GM21360 (cell line): ENCODE measurements around the gene INF2.

Source experiments
- ATAC-seq: cut with Tn5 transposase; IDR thresholded peaks from one replicate; pipeline ENCODE4 v1.9.1; 2021; ENCODE audit warnings: mild to moderate bottlenecking, moderate library complexity; ENCODE audit not compliant: unreplicated experiment

Gene INF2

DNA sequence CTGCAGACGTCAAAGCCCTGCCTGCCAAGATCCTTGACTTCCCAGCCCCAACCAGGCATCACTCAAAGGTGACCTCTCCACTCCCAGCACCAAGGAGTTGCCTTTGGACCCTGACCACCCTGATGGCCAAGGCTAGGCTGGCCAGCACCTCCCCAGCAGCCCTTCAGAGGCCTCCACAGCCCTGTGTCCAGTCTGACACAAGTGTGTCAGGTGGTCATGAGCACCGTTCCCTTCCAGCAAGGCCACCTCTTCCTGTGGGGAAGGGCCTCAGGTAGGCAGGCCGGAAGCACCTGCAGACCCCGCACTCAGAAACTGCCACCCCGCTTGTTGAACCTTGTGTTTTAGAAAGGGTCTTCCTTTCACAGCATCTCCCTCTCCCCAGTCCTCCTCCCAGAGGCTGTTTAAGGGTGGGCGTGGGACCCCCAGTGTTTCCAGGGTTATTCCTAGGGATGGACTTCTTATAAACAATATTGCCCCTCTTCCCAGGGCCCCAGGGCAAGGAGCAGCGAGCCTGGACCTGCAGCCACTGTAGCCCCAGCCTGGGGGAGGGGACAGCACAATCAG lies 13.2 kb upstream of the INF2 start:
- ATAC-seq: no peak

DNA sequence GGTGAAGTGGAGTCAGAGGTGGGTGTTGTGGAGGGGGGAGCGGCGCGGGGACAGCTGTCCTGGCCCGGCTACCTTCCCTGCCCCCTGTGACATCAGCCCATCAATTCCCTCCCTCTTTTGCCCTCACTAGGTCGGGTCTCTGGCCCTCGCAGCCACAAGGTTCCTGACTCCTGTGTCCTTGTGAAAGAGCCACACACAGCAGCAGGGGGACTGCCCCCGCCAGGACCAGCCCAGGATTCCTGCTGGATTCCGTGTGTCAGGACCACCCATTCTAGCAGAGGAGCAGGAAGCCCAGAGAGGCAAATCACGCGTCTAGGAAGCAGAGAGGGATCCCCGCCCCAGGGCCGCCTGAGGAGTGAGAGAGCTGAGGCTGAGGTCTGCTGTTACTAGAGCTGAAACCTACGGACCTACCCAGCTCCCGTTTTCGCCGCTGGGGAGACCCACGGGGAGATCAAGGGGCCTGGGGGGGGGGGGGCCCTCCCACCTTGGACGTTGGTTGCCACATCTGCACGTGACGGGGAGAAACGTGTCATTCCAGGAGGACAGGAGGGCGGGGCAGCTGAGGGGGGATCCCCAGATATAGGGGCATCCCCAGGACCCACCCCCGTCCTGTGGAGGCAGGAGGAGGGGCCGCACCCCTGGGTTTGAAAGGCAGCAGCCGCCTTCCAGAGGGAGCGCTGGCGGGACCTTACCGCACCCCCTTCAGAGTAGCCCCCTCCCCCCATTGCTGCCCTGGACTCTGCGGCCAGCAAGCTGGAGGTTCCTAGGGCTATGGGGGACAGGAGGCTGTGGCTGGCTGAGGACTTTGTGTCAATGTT lies 12.5 kb upstream of the INF2 start:
- ATAC-seq: no peak

DNA sequence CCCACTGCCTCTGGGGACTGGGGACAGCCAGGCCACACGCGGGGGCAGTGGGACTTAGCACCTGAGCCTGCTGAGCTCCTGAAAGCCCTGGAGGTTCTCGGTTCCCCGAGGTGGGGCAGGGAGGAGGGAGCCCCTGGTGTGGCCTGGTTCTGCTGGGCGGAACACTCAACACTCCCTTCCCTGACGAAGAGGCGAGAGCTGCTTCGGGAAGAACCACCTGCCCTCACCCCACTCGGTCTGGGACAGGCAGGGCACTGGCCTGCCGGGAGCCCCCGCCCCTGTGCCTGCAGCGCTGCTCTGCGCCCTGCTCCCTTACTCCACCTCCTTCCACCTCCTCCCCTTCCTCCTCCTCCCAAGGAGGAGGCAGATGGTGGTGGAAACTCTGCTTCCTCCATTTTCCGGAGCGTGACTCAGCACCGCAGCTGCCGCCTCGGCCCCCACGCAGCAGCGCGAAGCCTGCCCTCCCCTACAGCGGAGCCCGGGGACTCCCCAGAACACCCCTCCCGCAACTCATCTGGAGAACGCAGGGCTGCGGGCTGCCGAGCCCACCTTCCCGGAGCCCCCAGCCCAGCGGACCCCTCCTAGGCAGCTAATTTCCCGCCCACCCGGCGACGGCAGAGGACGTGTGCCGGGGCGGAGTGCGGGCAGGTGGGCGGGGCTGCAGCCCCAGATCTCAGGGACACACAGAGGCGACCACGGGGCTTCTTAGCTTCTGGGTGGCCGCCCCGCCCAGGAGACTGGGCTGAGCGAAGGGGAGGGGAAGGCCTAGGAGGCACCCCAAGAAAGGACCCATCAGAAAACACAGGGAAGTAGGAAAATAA lies 11.7 kb upstream of the INF2 start:
- no peak for ATAC-seq

DNA sequence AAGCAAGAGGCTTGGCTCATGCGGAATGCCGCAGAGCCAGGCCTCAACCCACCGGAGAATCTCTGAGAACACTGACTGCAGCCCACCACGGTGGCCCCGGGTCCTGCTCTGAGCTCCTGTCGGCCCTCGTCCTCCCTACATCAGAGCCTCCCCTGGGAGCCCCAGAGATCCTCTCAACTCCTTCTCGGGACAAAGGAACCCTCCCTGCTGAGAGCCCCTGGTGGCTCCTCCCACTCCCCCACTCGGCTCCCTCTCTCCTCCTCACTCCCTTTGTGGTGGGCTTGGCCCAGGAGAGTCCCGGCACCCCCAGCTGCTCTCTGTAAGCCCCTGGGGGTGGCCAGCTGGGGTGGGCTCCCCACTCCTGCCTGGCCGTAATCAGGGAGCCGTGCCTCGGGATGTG lies 11.1 kb upstream of the INF2 start:
- no peak for ATAC-seq

DNA sequence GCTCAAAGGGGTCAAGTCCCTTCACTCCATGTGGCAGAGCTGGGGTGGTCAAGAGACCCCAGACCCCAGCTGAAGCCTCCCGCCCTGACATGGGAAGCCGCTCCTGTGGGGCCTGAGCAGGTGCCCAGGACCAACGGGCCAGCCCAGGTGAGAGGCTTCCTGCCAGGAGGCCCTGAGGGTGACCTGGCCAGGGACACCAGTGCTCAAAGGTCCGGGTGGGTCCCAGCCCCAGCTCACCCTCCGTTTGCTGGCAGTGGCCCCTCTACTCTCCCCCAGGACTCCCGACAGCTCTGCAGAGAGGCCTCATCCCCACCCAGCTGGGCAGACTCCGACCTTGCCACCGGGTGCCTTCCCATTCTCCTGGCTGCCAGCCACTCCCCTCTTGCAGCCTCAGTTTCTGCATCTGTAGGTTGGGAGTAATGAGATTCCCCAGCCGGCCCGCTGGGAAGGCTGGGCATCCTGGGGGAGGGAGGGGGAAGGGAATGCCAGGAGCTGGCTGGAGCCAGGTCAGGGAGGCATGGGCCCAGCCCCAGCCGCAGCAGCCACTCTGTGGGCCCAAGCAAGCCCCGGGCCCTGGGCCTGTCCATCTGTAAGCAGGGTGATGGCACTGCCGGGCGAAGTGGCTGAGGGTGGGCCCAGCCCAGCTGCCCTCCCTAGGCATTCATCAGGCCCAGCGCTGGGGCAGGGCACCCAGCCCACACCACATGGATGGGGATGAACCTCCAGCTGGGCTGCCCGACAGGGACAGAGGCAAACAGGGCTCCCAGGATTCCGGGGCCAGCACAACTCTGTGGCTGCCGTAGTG lies 10.3 kb upstream of the INF2 start:
- no peak for ATAC-seq

DNA sequence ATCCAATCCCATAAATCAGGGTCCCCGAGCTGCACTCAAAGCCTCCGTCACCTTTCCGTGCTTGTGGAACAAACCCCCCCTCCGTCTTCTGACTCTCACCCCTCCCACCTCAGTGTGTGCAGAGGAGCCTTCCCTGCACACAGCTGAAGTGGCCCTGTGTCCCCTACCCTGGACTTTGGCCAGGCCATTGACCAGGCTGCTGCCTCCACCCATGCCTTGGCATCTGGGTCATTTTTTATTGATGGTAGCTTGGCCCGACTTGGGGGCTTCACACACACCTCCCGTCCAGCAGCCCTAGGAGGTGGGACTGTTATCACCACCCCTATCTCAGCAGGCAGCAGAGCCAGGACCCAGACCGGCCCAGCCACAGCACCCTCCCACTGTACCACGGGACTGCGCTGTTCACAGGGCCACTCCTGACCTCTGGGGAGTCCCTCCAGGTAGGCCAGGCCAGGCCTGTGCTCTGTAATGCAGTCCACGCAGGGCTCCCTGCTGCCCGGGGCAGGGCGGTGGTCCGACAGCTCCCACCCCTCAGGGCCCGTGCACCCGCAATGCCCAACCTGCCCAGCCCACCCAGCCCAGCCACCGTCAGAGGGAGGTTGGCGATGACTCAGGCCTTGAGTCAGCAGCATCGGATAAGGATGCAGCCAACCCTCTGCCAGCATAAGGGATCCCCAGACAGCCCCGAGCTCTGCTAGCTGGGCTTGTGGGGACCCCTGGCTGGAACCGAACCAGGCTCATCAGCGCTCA lies 9.2 kb upstream of the INF2 start:
- no peak for ATAC-seq

DNA sequence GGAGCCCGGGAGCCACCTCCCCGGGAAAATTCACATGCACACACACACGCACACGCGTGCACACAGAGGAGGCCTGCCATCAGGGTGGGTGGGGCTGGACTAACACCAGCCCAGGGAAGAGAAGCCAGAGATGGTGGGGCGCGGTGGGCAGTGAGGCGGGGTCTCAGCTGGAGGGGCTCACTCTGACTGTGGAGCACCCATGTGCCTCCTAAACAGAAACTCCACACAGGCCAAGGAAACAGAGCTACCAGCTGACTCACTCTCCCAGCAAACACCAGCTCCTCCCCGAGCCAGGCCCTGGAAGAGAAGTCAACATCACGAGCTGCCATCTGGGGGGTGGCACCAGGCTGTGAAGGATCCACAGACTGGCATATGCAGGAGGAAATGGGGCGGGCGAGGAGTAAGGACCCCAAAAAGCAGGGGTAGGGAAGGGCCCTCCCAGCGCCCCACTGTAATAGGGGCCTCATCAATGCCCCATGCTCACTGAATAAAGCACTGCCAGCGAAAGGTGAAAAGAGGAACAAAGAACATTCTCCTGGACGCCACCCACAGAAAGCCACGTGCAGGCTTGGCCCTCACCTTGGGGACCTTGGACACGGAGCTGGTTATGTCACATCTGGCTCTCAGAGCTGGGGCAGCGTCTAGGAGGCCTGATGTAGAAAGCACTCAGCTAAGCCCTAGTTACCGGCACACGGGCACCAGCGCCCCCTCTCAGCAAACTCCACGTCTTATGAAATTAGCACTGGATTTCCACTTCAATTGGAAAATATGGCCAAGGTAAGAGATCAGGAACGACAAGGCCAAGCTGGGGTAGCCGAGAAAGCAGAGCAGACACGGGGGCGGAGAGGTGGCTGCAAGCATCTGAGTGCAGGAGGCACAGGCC lies 8.4 kb upstream of the INF2 start:
- ATAC-seq: peak; percentile 39

DNA sequence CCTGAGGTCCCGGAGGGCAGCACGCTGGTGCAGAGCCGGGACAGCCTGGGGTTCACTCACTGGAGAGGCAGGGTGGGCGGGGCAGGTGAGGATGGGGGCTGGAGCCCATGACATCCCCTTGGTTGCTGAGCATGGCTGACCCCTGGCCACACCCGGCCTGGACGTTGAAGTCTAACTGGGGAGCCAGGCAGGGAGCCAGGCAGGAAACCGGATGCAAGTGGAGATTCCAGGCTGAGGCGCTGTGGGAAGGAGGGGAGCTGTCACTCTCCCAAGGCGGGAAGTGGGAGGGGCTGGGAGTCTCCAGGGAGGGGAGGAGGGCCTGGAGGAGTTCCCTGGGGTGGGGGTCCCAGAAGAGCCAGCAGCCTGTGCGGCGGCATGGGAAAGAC lies 7.7 kb upstream of the INF2 start:
- no peak for ATAC-seq

DNA sequence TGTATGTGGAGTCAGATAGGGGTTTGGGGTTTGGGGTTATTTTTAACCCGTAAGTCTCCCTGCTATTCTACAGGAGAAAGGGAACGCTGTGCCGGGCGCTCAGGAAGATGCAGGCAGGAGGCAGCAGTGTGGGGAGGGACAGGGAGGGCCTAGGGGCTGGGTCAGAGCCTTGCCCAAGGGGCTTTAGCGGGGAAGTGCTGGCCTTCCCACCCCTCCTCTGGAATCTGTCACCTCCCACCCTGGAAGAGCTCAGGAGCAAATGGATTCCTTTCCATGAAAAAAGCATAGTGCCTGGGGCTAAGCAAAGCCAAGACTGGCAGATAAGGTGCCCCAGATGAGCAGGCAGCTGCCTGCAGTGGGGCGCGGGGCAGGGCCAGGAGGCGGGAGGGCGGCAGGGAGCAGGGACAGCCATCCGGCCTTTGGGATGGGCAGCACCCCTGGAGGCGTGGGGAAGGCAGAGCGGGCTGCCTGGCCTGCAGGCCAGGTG lies 7.3 kb upstream of the INF2 start:
- ATAC-seq: no peak

DNA sequence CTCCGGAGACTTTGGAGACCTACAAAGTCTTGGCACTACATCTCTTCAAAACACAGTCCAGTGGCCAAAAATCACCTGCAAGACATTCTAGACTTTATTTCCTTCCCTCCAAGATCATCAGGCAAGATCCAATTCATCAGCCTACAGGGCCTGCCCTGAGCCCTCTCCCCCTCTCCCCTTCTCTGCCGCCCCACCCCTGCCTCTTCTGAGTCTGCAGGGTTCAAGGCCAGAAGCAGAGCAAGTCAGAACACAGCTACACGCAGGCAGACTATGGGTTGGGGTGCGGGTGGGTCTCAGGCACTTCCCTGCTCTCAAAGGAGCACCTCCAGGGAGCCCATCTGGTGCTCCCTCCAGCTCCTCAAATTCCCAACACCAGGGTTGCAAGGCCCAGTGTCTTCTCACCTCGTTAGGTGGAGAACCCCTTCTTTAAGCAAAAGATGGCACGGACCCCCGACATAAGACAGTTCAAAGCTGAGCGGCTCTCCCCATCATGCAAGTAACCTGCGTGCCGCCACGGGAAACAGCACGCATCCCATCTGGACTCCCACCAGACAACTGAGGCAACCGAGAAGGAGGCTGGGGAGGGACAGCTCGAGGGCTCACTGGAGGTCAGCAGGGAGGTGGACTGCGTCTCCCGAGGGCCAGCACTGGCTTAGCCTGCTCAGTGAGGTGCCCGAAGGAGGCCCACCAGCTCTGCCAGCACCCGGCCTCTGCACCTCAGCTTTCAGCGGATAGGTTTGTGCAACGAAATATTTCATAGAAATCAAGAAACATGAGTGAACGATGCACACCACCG lies 5.6 kb upstream of the INF2 start:
- ATAC-seq: no peak

DNA sequence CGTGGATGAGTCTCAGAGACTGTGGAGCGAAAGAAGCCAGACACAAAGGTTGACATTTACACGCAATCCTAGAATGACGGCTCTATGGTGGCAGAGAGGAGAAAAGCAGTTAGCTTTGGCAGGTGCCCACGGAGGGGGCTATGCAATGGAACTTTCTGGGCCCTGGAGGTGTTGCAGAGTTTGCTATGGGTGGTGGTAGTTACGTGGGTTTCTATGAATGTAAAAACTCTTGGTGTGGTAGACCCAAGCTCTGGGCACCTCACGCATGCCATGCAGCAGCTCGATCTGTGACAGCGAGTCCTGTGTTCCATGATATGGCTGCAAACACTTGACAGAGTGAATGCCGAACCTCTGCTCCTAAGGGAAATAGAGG lies 5.0 kb upstream of the INF2 start:
- ATAC-seq: no peak

DNA sequence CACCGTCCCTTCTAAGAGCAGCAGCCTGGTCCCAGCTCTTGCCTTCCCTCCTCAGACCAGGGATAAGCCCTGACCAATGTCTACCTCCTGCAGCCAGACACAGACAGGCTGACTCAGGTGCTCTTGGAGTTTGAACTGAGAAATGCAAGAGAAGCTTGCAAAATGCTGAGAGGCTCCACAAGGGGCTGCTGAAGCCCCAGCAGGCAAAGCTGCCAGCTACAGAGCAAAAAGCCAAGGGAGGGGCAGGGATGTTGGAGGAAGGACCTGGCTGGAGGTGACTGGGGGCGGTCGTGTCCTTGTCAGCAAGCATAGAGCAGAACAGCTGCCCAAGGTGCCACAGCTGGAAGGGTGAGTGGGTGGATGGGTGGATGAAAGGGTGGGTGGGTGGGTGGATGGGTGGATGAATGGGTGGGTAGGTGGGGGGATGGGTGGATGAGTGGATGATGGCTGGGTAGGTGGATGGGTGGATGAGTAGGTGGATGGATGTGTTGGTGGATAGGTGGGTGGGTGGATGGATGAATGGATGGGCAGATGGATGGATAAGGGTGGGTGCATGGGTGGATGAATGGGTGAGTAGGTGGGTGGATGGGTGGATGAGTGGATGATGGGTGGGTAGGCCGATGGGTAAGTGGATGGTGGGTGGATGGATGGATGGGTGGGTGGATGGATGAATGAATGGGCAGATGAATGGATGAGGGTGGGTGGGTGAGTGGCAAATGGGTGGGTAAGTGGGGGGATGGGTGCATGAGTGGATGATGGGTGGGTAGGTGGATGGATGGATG lies 4.0 kb upstream of the INF2 start:
- no peak for ATAC-seq

DNA sequence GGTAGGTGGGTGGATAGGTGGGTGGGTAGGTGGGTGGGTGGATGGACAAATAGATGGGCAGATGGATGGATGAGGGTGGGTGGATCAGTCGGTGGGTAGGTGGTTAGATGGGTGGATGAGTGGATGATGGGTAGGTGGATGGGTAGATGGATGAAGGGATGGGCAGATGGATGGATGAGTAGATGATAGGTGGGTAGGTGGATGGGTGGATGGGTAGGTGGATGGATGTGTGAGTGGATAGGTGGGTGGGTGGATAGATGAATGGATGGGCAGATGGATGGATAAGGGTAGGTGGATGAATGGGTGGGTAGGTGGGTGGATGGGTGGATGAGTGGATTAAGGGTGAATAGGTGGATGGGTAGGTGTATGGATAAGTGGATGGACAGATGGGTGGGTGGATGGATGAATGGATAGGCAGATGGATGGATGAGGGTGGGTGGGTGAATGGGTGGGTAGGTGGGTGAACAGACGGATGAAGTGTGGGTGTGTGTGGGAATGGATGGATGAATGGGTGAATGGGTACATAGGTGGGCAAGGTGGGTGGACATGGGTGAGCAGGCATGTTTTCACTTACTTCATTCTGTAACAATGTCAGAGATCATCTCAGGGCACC lies 3.3 kb upstream of the INF2 start:
- no peak for ATAC-seq

DNA sequence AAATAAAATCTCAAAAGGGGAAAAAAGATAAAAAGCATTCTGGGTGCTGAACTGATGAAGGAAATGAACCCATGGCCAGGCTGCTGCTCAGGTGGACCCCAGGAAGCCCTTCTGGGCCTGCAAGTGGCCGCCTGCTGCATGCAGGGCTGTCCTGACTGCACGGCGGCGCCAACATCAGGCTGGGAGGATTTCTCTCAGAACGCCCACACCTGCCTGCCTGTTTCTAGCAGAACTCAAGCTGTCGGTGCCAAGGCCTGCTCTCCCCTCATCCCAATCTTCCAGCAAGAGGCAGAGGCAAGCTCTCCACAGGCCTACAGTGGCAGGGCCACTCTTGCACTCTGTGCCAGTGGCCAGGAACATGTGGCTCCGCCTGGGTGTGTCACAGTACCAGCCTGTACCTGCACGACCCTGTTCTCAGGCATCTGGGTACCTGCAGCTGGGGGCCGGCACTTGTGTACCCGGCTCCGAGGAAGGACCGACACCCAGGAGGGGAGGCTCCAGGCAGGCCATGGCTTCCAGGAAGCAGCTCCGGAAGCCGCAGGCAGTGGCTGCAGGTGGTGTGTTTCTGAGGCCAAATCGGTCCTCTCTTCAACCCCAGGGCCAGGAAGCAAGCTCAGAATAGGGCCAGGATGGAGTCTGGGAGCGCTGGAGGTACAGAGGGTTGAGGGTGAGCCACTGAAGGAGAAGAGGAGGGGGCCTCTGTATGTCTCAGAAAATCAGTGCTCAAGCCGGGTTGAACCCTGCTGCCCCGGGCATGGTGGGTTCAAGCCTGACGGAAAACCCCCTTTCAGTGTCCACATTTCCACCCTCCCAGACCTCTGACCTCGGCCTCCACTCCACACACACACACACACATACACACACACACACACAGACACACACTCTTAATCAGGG lies 2.5 kb upstream of the INF2 start:
- no peak for ATAC-seq

DNA sequence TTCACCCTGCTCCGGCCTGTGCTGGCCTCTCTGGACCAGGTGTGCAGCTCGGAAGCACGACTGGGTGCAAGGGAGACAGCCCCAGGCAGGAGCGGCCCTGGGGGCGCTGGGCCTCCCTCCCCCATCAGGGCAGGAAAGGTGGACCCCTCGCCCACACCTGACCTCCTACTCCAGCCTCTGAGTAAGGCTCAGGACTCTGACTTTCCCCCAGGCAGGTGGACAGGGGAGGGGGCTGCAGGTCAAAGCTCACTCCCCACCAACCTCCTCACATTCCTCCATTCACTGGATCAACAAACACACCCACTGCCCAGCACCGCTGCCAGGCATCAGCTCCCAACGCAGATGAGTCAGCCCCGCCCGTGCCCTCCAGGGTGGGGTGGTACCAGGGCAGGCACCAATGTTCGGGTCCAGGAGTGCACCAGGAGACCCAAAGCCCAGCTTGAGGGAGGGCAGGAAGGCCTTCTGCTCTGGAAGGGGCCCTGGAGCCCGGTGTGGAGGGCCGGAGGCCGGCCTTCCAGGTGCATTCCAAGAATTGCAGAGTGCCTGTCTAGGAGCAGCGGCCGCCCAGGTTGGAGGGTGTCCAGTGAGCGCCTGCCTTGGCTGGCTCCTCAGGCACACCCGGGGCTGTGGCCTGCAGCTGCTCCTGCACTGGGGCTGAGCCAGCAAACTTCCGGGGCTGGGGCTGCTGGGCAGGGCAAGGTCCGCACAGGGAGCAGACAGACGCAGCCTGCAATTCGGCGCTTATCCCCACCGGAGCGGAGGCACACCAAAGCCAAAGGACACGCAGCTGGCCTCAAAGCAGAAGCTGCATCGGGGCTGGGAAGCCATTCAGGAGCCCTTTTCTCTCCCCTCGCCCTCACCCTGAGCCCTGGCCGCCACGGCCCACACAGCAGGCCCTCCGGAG lies 1.6 kb upstream of the INF2 start:
- no peak for ATAC-seq
